Parathyroid adenoma (tissue), 2 donors: ENCODE results near the gene RLF.

Experiments
- H2AFZ ChIP-seq: fragments of 300-600 bp; sonication (generic); one replicate; pipeline ENCODE4 v1.7.0; 2017; ENCODE audit warnings: antibody characterized with exemption, mild to moderate bottlenecking
- H3K27ac ChIP-seq: fragments of 300-600 bp; sonication (generic); one replicate; pipeline ENCODE4 v1.7.0; 2017
- H3K27me3 ChIP-seq: fragments of 300-600 bp; sonication (generic); one replicate; pipeline ENCODE4 v1.7.0; 2017; ENCODE audit warnings: low read length; ENCODE audit not compliant: control insufficient read depth, insufficient read depth
- H3K36me3 ChIP-seq: fragments of 300-600 bp; sonication (generic); one replicate; pipeline ENCODE4 v1.7.0; 2017; ENCODE audit warnings: low read length; ENCODE audit not compliant: control insufficient read depth, insufficient read depth
- H3K4me1 ChIP-seq: fragments of 300-600 bp; sonication (generic); one replicate; pipeline ENCODE4 v1.7.0; 2017; ENCODE audit warnings: control low read depth
- H3K4me2 ChIP-seq: fragments of 300-600 bp; sonication (generic); one replicate; pipeline ENCODE4 v1.7.0; 2017; ENCODE audit warnings: low read length
- H3K4me3 ChIP-seq: fragments of 300-600 bp; sonication (generic); one replicate; pipeline ENCODE4 v1.7.0; 2017; ENCODE audit warnings: low read depth, low read length
- H3K79me2 ChIP-seq: fragments of 300-600 bp; sonication (generic); one replicate; pipeline ENCODE4 v1.7.0; 2017; ENCODE audit warnings: control low read depth
- H3K9ac ChIP-seq: fragments of 300-600 bp; sonication (generic); one replicate; pipeline ENCODE4 v1.7.0; 2017; ENCODE audit warnings: mild to moderate bottlenecking
- H3K9me3 ChIP-seq: fragments of 300-600 bp; sonication (generic); one replicate; pipeline ENCODE4 v1.7.0; 2017; ENCODE audit warnings: low read length; ENCODE audit not compliant: control insufficient read depth
- CTCF ChIP-seq: fragments of 300-600 bp; sonication (generic); IDR thresholded peaks from one replicate; pipeline ENCODE4 v1.7.0; 2017; ENCODE audit warnings: antibody characterized with exemption, mild to moderate bottlenecking
- donor health status: primary hyperparathyroidism.

Gene RLF

GRCh38 chr1:40140211-40140973, 20.8 kb upstream of the RLF start:
- Histone ChIP-seq H3K4me3 (no peak overlapping the region), H3K27ac (no peak overlapping the region), H3K9ac (no peak overlapping the region), H3K4me2 (no peak overlapping the region), H3K27me3 (no peaks in the 10 kb centered on the region), H3K9me3 (no peaks in the 10 kb centered on the region), H3K79me2 (no peaks in the 10 kb centered on the region), H2AFZ (no peak overlapping the region), H3K4me1 (no peaks in the 10 kb centered on the region), H3K36me3 (no peaks in the 10 kb centered on the region)
- no peak for TF ChIP-seq CTCF

- Histone ChIP-seq H3K27ac (no peak overlapping the region), H3K9me3 (no peaks in the 10 kb centered on the region), H3K9ac (no peak overlapping the region), H3K4me2 (no peak overlapping the region), H3K36me3 (no peaks in the 10 kb centered on the region), H3K27me3 (no peaks in the 10 kb centered on the region), H3K4me1 (no peaks in the 10 kb centered on the region), H3K79me2 (no peaks in the 10 kb centered on the region), H2AFZ (no peak overlapping the region), H3K4me3 (no peak overlapping the region)
- TF ChIP-seq CTCF, result no peak
These were observed 19.2 kb upstream of the RLF start for GRCh38 chr1:40141878-40142535.

DNA sequence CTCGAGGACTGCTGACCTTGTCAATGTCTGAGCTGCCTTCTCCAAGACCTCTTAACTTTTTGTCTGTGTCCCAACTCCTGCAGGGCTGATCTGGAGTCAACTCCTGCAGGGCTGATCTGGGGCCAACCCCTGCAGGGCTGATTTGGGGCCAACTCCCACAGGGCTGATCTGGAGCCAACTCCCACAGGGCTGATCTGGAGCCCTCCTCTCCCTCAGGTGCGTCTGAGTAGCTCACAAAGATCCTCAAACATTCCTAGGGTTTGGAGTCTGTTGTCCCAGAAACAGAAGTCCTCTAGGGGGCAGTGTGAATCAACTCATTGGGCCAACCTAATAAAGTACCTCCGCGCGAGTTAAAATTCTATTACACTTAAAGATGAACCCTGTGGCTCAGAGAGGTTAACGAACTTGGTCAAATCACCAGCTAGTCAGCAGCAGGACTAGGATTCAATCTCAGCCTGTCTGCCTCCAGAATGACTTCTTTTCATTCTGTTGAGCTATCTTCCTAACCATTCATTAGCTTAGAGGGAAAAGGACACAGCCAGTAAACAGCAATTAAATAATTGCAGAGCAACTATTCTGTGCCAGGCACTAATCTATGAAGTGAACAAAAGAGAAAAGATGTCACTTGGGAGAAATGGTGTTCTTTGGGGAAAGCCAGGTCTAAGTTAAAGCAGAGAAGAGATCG, 17.2 kb upstream of the RLF start:
- H3K4me3 ChIP-seq, result no peak overlapping the region
- H3K27me3 ChIP-seq, result no peaks in the 10 kb centered on the region
- H3K36me3 ChIP-seq, result no peaks in the 10 kb centered on the region
- no peak overlapping the region for H3K9ac ChIP-seq
- no peaks in the 10 kb centered on the region for H3K9me3 ChIP-seq
- H3K79me2 ChIP-seq, result no peaks in the 10 kb centered on the region
- no peak overlapping the region for H3K4me2 ChIP-seq
- peak; percentile 53 for TF ChIP-seq CTCF
- H3K27ac ChIP-seq, result no peak overlapping the region
- H3K4me1 ChIP-seq, result no peaks in the 10 kb centered on the region
- no peak overlapping the region for H2AFZ ChIP-seq

DNA sequence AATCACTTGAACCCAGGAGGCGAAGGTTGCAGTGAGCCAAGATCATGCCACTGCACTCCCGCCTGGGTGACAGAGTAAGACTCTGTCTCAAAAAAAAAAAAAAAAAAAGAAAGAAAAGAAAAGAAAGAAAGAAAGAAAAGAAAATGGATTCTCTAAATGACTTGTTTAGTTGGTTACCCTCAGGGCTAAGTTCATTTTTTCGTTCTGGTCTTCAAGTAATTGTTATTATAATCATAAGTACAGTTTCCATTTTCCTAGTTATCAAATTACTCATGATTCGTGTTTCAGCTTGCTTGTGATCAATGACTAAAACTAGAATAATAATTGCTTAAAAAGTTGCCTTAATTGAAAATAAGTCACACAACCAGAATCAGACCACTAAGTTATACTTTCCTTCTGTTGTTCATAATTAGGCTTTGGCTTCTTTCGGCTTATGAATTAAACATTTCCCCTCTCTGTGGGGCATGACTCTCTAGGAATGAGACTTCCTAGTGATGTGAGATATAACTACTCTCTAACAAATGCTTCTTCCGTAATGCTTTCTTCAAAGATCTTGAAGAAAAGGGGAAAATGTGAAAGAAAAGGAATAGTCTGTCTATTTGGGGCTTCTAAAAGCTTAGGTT, 9.6 kb upstream of the RLF start:
- H3K4me2 ChIP-seq, result no peak overlapping the region
- no peak for TF ChIP-seq CTCF
- H2AFZ ChIP-seq, result no peak overlapping the region
- H3K4me3 ChIP-seq, result no peak overlapping the region
- H3K79me2 ChIP-seq, result no peaks in the 10 kb centered on the region
- no peaks in the 10 kb centered on the region for H3K4me1 ChIP-seq
- H3K27me3 ChIP-seq, result no peaks in the 10 kb centered on the region
- H3K9ac ChIP-seq, result no peak overlapping the region
- H3K9me3 ChIP-seq, result no peaks in the 10 kb centered on the region
- no peaks in the 10 kb centered on the region for H3K36me3 ChIP-seq
- H3K27ac ChIP-seq, result no peak overlapping the region
